ENCODE measurements around the gene WEE1.
"Not testable (repeated sequence)": the region's sequence is repeated elsewhere in the genome, so short reads cannot be mapped to it uniquely, and the experiment has no call there.

WEE1 gene

DNA sequence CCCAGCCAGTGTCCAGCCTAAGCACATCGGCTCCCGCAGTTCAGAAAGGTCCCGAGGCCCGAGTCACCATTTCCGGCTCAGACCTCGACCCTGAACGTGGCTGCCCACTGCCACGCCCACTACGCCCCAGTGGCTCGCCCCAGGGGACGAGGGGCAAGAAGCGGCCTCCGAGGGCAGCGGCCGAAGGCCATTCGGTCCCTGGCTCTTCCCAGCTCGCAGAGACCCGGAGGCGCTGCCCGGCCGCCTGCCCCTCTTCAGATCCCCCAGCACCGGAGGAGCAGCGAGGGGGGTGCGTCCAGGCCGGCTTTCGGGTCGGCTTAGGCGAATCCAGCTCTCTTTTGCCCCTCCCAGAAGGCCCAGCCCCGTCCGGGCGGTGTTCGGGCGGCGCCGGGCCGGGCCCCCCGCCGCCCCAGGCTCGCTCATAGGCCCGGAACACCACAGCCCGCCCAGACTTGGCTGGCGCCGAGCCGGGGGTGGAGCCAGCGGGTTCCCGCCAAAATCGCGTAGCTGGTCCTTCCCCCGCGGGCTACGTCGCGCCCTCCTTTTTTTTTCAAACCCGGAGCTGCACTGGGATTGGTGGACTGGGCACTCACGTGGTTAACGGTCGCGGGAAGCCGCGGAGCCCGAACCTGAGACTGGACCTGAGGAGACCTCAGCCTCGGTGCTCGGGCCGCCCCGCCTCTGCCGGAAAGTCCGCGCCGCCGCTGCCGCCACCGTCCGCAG lies at the start of gene WEE1:
WEE1 (plus strand) TSS at position 619 of the 723 bp plus-strand sequence. CDS start 264 bp downstream, outside the sequence.
- peak; percentile 97 for DNase-seq

DNA sequence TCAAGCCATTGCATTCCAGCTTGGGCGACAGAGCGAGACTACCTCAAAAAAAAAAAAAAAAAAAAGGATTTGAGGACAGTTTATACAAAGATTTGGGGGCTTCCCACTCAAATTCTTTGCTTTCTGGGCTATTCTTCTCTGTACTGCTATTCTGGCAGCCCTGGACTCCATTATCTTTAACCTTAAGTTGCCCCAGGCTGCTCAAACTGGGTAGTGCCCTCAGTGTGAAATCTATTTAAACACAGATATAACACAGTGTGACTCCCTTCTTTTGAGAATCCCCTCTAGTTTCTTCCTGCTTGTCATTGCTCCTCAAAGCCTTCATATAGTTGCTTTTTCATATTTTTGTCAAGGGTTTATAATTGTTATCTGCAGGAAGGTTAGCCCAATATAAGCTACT lies 49.5 kb upstream of the WEE1 start:
- DNase-seq: no peak

DNA sequence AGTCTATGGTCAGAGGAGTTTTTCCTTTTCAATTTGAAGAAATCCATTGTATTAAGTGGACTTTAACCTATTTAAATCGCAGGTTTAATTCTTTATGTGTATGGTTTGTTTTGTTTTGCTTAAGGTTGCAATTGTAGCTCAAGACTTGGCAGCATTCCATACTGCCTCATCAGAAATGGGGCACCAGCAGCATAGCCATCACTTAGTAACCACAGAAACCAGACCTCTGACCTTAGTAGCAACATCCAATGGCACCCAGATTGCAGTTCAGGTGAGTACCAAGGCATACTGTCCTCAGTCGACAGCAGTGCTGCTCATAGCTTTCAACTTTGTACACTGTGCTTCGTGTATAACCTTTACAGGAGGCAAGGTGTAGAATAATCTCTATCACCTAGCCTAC lies 48.4 kb upstream of the WEE1 start:
- DNase-seq: no peak

DNA sequence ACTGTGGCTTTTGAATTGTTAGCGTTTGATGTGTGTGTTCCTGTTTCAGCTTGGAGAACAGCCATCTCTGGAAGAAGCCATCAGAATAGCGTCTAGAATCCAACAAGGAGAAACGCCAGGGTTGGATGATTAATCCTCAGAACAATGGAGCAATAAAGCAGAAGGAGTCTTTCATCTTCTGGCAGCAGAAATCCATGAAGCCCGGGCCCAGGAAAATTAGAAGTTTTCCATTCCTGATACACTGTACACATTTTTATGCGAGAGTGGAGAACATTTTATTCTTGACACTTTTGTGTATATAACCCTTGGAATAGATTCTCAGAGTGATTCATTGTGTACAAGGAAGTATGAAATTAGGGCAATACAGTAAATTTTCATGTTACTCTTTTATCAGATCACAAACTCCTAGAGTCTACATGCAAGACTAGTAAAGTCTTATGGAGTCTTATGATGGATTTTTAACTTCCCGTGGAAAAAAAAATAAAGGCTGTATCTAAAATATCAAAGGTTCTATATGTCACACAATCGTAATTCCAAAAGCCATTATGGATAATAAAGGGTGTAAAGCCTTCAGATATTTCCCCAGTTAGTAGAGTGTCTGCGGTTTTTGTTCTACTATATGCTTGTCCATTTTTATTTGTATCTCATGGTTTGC lies 45.9 kb upstream of the WEE1 start:
- no peak for DNase-seq

DNA sequence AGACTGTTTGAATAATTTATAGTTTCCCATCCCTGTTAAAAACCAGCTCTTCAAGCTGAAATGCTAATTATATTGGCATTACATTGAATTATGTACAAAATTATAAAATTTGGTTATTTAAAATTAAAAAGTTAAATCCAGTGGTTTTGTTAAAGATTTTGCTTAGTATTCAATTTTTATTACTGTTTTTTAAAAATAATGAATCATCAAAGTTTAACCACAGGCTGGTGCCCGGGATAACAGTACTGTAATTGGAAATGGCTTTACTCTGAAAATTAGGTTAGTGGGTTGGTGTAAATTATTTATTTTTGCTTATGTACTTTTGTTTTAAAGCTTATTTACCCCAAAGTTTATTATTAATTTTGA lies 45.4 kb upstream of the WEE1 start:
- no peak for DNase-seq

DNA sequence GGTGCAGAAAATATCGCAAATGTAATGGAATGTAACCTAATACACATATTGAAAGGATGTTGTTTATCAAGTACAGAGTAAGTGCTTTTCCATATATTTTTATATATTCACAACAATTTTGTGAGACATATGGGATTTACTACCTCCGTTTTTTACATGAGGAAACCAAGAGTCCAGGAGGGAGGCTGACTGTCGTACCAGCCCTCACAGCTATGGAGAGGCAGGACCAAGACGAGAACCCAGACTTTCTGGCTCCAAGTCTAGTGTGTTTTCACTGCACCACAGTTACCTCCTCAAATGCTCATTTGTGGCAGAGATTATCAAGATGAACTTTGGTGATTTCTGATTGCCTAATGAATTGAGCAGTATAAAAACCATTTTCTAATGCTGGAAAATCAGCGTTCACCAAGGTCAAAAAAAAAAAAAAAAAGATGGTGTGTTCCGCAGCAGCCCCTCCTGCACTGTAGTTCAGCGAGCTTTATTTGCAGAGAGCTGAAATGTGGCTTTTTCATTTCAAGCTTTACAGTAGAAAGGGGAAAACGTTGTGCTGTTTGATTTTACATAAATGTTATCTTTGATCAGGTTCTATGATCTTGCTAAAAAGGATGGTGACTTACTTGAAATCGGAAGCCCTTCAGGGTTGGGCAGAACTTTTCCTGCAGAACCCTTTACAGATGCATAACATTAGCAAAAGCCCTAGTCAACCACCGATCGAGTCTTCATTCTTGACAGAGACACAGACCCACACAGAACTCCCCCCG lies 44.7 kb upstream of the WEE1 start:
- DNase-seq: no peak

DNA sequence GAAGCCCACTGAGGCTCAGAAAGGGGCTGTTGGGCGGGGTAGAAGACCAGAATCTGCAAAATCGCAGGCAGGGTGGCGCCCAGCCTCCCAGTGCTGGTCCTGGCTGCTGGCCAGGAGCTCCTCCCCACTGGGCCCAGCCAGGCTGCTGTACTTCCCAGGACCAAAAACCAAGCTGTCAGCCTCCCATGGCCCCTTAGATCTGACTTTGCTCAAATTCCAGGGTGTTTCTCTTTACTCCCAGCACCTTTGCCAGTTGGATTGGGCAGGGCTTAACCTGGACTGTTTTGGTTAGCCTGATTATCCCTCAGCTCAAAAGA lies 44.2 kb upstream of the WEE1 start:
- no peak for DNase-seq

DNA sequence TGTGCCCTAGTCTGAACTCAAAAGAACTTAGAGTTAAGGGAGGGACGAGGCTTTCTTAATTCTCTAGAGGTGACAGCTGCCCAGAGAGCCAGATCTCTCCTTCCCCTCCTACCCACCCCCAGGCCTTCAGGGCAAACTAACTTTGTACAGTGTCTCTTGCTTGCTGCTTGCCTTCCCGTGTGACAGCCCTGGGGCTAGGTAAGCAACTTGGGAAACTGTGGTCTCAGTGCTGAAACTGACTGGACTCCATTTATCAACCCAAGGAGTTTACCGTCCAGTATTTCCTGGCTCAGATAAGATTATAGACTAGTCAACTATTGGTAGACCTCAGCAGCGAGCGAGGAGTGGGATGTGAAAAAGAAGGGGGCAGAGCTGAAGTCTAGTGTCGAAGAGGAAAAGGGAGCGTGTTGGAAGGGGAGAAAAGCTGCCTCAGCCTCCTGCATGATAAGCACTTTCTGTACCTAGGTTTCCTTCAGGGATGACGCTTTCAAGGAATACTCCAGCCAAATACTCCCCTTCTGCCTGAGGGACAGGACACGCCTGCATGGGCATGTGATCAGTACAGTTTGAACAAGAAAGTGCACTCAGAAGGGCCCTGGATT lies 43.3 kb upstream of the WEE1 start:
- no peak for DNase-seq

DNA sequence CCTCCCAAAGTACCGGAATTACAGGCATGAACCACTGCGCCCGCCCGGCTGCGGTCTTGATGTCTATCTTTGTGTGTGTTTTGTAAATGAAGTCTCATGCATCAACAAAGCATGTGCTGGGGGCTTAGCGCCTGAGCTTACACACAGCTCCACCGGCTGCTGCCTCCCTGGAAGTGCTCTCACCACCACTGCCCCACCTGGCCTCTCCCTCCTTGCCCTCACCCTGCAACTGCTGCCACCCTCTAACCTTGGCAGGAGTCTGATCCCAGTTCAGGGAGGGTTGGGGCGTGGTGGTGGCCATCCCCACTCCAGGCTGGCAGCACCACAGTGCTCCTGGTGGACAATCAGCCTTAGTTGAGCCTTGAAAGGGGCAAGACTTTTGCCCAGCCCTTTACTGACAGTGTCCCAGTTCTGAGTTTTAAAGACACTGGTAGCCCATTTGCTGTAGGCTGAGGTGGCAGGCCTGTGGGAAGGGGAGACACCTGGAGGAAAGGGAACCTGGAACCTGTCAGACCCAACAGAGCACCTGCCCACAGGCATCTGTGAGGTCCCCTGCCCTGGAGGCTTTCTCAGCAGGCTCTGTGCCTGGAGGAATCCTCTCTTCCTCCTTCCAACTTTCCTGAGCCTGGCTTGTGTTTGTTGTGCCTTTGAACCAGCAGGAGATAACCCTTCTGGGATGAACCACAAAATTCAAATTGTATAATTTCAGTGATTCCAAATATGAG lies 42.4 kb upstream of the WEE1 start:
- no peak for DNase-seq

DNA sequence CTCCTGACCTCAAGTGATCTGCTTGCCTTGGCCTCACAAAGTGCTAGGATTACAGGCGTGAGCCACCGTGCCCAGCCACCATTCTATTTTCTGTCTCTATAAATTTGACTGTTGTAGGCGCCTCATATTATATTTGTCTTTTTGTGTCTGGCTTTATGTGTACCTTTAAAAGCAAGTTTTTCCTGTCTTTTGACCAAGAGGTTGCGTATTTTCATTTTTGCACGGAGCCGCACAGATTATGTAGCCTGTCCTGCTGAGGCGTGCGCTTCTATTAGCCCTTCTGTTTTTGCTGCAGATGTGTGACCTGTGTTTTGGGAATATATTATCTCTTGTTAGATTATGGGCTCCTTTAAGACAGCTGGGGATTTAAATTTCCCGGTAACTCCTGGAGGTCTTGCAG lies 40.4 kb upstream of the WEE1 start:
- DNase-seq: no peak

DNA sequence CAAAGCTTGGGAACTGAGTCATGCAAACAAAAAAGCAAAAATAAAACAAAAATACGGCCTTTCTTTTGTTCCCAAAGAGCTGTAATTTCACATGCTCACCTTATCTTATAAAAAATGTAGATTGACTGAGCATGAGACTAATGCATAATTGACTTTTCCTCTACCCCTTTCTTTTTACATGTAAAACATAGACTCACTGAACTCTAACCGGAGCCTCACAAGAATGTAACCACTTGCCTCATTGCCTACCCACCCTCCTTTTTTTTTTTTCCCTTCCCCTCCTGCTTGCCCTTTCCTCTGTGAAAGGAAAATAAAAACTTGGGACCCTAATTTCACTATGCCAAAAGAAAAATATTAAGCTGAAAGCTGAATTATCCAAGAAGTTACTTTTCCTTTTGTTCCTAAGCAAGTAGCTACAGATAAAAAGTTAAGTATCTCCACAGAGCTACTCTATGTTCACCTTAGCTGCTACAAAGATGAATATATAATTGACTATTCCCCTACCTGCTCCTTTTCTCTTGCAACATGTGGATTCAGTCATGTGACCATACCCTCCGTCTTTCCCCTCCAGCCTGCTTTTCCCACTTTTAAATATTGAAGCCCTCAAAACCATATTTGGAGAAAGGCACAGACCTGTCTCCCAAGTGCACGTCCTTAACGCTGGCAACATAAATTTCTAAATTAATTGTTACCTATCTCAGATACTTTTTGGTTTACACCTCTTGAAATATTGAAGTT lies 39.6 kb upstream of the WEE1 start:
- no peak for DNase-seq

DNA sequence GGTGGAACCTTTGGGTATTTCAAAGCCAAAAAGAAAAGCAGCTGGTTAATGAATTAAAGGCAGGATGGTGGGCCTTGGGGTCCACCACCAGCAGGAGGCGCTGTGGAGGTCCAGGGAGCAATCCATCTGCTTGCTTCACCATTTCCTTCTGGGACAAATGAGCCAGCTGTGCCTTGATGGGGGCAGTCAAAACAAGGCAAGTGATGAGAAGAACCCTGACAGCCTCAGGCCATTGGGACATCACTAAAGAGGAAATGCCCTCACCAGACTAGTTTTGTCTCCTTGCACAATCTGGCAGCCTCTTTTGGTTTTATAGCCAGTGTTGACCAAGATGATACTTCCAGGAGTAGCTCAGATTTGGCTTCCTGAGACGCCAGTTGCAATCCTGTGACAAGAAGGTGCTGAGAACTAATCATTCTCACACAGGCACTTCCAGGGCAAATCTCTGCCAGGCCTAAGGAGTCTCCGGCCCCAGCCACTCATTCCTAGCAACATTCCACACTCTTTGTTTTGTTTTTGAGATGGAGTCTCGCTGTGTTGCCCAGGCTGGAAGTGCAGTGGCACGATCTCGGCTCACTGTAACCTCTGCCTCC lies 38.2 kb upstream of the WEE1 start:
- no peak for DNase-seq

DNA sequence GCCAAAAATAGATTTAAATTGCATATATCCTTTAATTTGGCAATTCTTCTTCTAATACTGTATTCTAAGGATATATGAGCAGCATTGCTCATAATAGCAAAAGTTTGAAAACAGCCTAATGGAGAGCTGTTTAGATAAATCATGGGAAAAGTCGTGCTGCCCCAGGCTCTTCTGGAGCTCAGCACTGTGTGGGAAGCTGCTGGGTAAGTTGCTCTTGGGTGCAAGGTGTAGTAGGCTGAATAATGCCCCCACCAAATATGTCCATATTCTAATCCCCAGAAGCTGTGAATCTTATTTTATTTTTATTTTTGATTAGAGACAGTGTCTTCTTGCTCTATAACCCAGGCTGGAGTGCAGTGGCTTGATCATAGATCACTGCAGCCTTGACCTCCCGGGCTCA lies 34.9 kb upstream of the WEE1 start:
- DNase-seq: no peak

DNA sequence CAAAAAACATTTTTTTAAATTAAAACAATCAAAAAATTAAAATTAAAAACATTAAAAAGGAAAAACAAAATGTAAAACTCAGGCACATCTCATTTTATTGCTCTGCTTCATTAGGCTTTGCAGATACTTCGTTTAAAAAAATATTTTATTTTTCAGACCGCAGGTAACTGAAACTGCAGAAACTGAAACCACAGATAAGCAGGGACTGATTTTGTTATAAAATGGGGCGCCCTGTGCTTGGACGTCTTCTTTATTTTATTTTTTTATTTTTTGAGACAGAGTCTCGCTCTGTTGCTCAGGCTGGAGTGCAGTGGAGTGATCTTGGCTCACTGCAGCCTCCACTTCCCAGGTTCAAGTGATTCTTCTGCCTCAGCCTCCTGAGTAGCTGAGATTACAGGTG lies 24.3 kb upstream of the WEE1 start:
- DNase-seq: not testable (repeated sequence)

DNA sequence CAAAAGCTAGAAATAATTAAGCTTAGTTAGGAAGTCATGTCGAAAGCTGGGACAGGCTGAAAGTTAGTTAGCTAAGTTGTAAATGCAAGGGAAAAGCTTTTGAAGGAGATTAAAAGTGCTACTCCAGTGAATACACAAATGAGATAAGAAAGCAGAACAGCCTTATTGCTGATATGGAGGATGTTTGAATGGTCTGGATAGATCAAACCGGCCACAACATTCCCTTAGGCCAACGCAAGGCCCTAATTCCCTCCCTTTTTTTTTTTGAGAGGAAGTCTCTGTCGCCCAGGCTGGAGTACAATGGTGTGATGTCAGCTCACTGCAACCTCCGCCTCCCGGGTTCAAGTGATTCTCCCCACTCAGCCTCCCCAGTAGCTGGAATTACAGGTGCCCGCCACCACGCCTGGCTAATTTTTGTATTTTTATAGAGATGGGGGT lies 23.3 kb upstream of the WEE1 start:
- no peak for DNase-seq

DNA sequence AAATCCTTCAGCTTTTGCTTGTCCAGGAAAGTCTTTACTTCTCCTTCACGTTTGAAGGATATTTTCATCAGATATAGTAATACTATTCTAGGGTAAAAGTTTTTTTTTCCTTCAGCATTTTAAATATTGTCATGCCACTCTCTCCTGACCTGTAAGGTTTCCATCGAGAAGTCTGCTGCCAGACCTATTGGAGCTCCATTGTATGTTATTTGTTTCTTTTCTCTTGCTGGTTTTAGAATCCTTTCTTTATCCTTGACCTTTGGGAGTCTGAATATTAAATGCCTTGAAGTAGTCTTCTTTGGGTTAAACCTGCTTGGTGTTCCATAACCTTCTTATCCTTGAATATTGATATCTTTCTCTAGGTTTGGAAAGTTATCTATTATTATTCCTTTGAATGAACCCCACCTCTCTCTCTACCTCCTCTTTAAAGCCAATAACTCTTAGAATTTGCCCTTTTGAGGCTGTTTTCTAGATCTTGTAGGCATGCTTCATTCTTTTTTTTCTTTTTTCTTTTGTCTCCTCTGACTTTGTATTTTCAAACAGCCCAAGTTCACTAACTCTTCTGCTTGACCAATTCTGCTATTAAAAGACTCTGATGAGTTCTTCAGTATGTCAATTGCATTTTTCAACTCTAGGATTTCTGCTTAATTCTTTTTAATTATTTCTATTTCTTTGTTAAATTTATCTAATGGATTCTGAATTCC lies 12.0 kb upstream of the WEE1 start:
- no peak for DNase-seq

DNA sequence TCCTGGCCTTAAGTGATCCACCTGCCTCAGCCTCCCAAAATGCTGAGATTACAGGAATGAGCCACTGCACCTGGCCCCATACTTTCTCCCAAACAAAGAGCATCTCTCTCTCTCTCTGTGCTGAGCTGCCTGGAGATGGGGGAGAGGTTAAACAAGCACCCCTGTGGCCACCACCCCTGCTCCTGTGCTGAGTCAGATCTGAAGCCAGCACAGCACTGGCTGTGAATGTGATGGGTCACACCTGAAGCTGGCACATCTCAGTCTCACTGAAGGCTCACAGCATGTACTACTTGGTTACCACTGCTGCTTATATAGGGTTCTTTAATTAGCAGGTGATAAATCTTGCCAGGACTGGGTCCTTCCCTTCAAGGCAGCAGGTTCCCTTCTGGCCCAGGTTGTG lies 10.8 kb upstream of the WEE1 start:
- DNase-seq: no peak

DNA sequence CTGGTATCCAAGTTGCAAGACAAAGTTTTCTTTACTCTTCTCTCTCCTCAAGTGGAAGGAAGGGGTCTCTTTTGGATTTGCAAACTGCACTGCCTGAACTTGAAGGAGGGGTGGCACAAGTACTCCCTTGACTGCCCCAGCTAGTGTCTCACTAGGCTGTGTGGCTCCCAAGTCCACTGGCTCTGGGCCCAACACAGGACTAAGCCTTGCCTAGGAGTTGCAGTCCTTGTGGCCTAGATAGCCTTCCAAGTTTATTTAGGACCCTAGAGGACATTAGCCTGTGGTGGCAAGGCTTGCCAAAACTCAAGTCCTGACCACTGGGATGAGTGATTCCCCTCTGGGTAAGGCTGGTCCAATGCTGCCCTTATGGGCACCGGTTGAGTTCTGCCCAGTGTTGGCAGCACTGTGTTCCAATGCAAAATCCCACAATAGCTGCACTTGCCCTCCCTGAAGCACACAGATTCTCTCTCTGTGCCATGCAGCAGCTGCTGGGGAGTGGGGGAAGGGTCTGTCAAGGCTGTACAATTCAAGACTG lies 10.2 kb upstream of the WEE1 start:
- no peak for DNase-seq

DNA sequence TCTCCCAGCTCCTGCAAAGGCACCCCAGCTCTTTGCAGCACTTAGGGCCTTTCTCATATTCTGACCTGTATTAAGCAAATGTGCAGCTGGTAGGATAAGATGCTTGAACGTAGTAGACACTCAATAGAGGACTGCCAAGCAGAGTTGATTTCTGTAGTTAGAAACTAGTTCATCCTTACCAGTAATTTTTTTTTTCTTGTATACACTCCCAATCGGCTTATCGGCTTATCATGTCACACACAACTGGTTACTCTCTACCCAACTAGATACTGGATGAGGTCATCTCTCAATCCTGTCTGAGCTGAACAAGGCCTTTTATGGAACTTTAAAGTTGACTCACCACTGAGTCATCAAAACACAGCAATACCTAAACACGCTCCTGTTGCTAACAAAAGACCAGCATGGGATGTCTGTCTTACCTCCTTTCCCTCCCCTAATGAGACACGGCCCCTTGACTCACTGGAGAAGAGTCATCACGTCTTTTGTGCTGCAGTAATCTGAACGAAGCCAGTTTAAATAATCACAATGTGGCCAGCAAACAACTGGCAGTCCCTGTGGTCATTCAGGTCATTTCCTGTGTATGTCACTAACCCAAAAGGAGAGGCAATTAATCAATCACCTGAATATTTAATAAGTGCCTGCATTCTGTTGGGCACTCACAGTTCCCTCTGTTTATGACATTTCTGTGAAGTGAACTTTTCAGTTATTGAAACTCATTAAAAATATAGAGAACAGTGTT lies 7.5 kb upstream of the WEE1 start:
- DNase-seq: no peak

DNA sequence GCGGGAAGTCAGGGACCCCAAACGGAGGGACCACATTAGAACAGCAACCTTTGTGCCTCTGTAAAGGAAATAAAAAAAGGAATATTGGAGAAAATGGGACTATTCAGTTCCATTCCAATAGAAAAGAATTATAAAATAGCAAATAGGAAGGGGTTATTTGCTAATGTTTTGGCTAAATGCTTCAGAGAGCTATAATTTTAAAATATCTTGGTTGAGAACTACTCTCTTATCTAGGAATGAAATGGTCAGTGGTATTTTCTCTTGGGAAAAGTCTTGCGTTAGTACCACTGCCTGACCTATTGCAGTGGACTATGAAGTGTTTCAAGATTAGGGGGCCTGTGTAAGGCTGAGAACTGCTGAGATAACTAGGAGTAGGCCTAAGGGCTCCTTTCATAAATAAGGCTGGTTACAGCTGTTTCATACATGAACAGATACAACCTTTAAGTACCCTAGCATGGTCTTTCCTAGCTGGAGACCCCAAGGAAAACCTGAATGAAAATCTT lies 6.9 kb upstream of the WEE1 start:
- no peak for DNase-seq
